Measurements from ENCODE around the gene DYNLT1.

The DYNLT1 gene

DNA sequence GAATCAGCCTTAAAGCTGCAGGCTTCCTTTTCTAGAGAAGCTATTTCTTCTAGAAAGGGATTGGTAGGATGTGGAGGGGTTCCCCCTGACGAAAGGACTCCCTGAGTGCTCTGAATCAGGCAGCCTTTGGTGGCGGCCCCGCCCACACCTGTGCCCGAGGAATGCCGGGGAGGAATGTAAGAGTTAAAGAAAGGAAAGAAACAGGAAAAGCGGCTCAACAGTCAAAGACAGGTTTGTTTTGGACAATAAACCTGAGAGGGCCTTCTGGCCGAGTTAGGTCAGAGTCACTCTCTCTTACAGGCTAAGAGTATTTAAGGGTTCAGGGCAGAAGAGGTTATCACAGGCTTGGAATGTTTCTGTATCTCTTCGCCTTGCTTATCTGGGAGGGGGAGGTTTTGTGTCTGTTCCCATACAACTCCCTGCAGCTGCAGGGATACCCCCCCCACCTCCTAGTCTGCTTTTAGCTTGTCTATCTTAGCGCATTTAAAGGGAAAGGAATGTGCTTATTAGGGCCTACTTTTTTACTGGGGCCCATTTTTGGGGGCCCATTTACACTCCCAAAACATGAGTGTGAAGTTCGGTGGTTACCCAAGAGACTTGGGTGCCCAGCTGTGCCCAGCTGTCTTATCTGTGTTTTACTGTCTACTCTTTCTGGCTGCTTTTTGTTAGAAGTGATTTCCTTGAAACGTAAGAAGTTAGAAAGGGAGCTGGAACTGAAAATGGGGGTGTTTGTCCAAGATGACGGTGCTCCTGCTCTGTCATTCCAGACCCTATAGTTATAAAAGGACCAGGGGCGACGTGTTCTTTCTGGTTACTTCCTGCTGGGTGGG, 32.8 kb downstream of the DYNLT1 start:
- Histone ChIP-seq H3K27ac (ENCODE audit: insufficient read depth in 1 of 2, low read depth in 1 of 2, low read length in 2 of 2, poor library complexity in 1 of 2, severe bottlenecking in 2 of 2) (no peak overlapping the region), H3K9me3 (ENCODE audit: control extremely low read depth in 1 of 5, control insufficient read depth in 4 of 5, insufficient read depth in 2 of 5, low read depth in 1 of 5, low read length in 4 of 5) (no peaks in the 10 kb centered on the region), H3K36me3 (ENCODE audit: control insufficient read depth in 4 of 4, insufficient read depth in 4 of 4, low read length in 3 of 4) (peaks cover 14 to 63% (median 47%) of the 10 kb centered on the region in 4 experiments), H3K4me3 (ENCODE audit: control insufficient read depth in 1 of 7, extremely low read depth in 1 of 7, insufficient read depth in 4 of 7, low read depth in 2 of 7, low read length in 6 of 7) (no peak overlapping the region), H3K27me3 (replicated peaks in 2 of 5; ENCODE audit: control insufficient read depth in 4 of 5, insufficient read depth in 5 of 5, low read length in 4 of 5) (no peaks in the 10 kb centered on the region), H3K4me1 (ENCODE audit: control extremely low read depth in 1 of 4, control insufficient read depth in 4 of 4, insufficient read depth in 4 of 4, low read length in 3 of 4) (peaks cover 0 to 1% (median 0%) of the 10 kb centered on the region in 4 experiments)
- WGBS (ENCODE audit: insufficient coverage): 95% methylated on average over 12 of the region's 14 CpGs
- ChIA-PET CTCF (interaction anchor here (0.6 kb wide), 1 partner anchor 42 kb away, joined by 3 read pairs; no protein-coding TSS in a partner anchor), POLR2A (no interaction called here)
- no peak for DNase-seq

DNA sequence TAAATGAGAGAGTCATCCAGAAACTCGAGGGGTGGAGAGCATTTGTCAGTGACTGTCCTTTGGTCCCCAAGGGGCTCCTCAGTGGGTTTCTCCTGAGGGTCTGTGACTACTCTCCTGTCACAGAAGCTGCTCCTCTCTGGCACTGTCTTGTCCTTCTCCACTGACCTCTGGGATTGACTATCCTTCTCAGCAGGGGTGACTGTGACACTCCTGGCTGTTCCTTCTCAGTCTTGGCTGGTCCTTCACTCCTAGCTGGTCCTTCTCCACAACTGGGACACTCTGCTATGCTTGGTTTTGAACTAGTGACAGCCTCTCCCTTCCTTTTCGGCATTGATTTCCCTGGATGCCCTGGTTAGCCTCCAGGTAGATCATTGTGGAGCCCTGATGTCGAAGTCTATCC, 33.5 kb downstream of the DYNLT1 start:
- H3K9me3 ChIP-seq (ENCODE audit: control extremely low read depth in 1 of 5, control insufficient read depth in 4 of 5, insufficient read depth in 2 of 5, low read depth in 1 of 5, low read length in 4 of 5): no peaks in the 10 kb centered on the region
- peaks cover 0 to 1% (median 0%) of the 10 kb centered on the region in 4 experiments for H3K4me1 ChIP-seq (ENCODE audit: control extremely low read depth in 1 of 4, control insufficient read depth in 4 of 4, insufficient read depth in 4 of 4, low read length in 3 of 4)
- ChIA-PET POLR2A (no interaction called here), CTCF (interaction anchor here (0.6 to 1.1 kb wide), 3 partner anchors 41 to 383 kb away, joined by 3 to 6 read pairs (median 3); no protein-coding TSS in a partner anchor)
- no peaks in the 10 kb centered on the region for H3K27me3 ChIP-seq (replicated peaks in 2 of 5; ENCODE audit: control insufficient read depth in 4 of 5, insufficient read depth in 5 of 5, low read length in 4 of 5)
- H3K27ac ChIP-seq (ENCODE audit: insufficient read depth in 1 of 2, low read depth in 1 of 2, low read length in 2 of 2, poor library complexity in 1 of 2, severe bottlenecking in 2 of 2): no peak overlapping the region
- DNase-seq: no peak
- peaks cover 15 to 70% (median 50%) of the 10 kb centered on the region in 4 experiments for H3K36me3 ChIP-seq (ENCODE audit: control insufficient read depth in 4 of 4, insufficient read depth in 4 of 4, low read length in 3 of 4)
- WGBS (ENCODE audit: insufficient coverage): 100% methylated on average over 3 of the region's 3 CpGs
- no peak overlapping the region for H3K4me3 ChIP-seq (ENCODE audit: control insufficient read depth in 1 of 7, extremely low read depth in 1 of 7, insufficient read depth in 4 of 7, low read depth in 2 of 7, low read length in 6 of 7)

DNA sequence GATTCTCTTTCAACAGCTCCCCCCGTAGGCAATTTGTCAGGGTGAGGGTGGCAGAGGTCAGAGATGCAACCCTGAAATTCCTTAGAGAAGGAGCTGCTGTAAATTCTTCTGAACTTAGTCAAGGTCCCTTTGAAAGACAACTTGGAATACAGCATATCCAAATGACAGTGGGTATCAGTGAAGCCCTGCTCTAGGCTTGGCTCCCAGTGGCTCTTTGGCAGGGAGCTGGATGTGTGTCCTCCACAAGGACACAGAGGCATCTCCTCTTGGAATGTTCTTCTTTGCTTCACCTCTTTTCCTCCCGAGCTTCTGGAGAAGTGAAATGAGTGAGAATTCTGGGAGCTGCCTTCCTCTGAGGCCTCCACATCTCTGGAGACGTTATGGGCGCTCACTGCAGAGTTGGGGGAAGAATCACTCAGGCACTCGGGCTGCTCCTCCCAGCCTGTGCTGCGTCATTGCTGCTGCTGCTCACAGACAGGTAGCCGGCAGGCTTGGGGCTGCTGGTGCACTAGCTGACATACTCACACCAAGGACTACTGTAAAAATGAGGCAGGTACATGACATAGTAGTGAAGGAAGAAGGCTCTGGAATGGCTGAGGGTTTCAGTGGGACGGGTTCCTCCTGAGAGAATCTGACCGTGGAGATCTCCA, 34.1 kb downstream of the DYNLT1 start:
- no peak overlapping the region for H3K4me3 ChIP-seq (ENCODE audit: control insufficient read depth in 1 of 7, extremely low read depth in 1 of 7, insufficient read depth in 4 of 7, low read depth in 2 of 7, low read length in 6 of 7)
- WGBS (ENCODE audit: insufficient coverage): 100% methylated on average over 3 of the region's 9 CpGs
- no peak for DNase-seq
- ChIA-PET CTCF (interaction anchor here (1.0 to 1.1 kb wide), 2 partner anchors 81 to 382 kb away, joined by 3 to 6 read pairs; no protein-coding TSS in a partner anchor), POLR2A (no interaction called here)
- H3K9me3 ChIP-seq (ENCODE audit: control extremely low read depth in 1 of 5, control insufficient read depth in 4 of 5, insufficient read depth in 2 of 5, low read depth in 1 of 5, low read length in 4 of 5): no peaks in the 10 kb centered on the region
- H3K4me1 ChIP-seq (ENCODE audit: control extremely low read depth in 1 of 4, control insufficient read depth in 4 of 4, insufficient read depth in 4 of 4, low read length in 3 of 4): peaks cover 0 to 1% (median 0%) of the 10 kb centered on the region in 4 experiments
- no peaks in the 10 kb centered on the region for H3K27me3 ChIP-seq (replicated peaks in 2 of 5; ENCODE audit: control insufficient read depth in 4 of 5, insufficient read depth in 5 of 5, low read length in 4 of 5)
- H3K27ac ChIP-seq (ENCODE audit: insufficient read depth in 1 of 2, low read depth in 1 of 2, low read length in 2 of 2, poor library complexity in 1 of 2, severe bottlenecking in 2 of 2): no peak overlapping the region
- peaks cover 15 to 76% (median 55%) of the 10 kb centered on the region in 4 experiments for H3K36me3 ChIP-seq (ENCODE audit: control insufficient read depth in 4 of 4, insufficient read depth in 4 of 4, low read length in 3 of 4)

GRCh38 chr6:158609455-158610155, 34.9 kb downstream of the DYNLT1 start:
- POLR2A ChIA-PET: no interaction called here
- Histone ChIP-seq H3K36me3 (ENCODE audit: control insufficient read depth in 4 of 4, insufficient read depth in 4 of 4, low read length in 3 of 4) (peaks cover 15 to 79% (median 56%) of the 10 kb centered on the region in 4 experiments), H3K9me3 (ENCODE audit: control extremely low read depth in 1 of 5, control insufficient read depth in 4 of 5, insufficient read depth in 2 of 5, low read depth in 1 of 5, low read length in 4 of 5) (no peaks in the 10 kb centered on the region), H3K27me3 (replicated peaks in 2 of 5; ENCODE audit: control insufficient read depth in 4 of 5, insufficient read depth in 5 of 5, low read length in 4 of 5) (no peaks in the 10 kb centered on the region), H3K4me3 (ENCODE audit: control insufficient read depth in 1 of 7, extremely low read depth in 1 of 7, insufficient read depth in 4 of 7, low read depth in 2 of 7, low read length in 6 of 7) (no peak overlapping the region), H3K27ac (ENCODE audit: insufficient read depth in 1 of 2, low read depth in 1 of 2, low read length in 2 of 2, poor library complexity in 1 of 2, severe bottlenecking in 2 of 2) (no peak overlapping the region), H3K4me1 (ENCODE audit: control extremely low read depth in 1 of 4, control insufficient read depth in 4 of 4, insufficient read depth in 4 of 4, low read length in 3 of 4) (no peaks in the 10 kb centered on the region)
- no peak for DNase-seq
- CTCF ChIA-PET: interaction anchor here (0.9 to 1.1 kb wide), 3 partner anchors 36 to 381 kb away, joined by 3 to 6 read pairs (median 3); no protein-coding TSS in a partner anchor
- 98% methylated on average over 12 of the region's 13 CpGs for WGBS (ENCODE audit: insufficient coverage)

DNA sequence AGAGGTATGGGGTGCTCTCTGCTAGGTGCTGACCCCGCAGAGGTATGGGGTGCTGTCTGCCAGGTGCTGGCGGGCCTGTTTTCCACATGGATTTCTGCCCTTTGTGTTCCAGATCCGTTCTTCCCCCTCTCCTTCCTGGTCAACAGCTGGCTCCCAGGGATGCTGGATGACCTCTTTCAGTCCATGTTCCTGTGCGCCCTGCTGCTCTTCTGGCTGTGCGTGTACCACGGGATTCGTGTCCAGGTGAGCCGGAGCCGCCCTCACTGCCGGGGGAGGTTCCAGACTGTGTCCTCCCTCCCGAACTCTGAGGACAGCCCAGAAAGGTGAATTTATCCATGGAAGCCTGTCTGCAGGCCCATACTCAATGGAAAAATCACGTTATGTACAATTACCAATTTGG, 36.3 kb downstream of the DYNLT1 start:
- POLR2A ChIA-PET: no interaction called here
- Histone ChIP-seq H3K27ac (ENCODE audit: insufficient read depth in 1 of 2, low read depth in 1 of 2, low read length in 2 of 2, poor library complexity in 1 of 2, severe bottlenecking in 2 of 2) (no peak overlapping the region), H3K9me3 (ENCODE audit: control extremely low read depth in 1 of 5, control insufficient read depth in 4 of 5, insufficient read depth in 2 of 5, low read depth in 1 of 5, low read length in 4 of 5) (no peaks in the 10 kb centered on the region), H3K36me3 (ENCODE audit: control insufficient read depth in 4 of 4, insufficient read depth in 4 of 4, low read length in 3 of 4) (peaks cover 13 to 85% (median 61%) of the 10 kb centered on the region in 4 experiments), H3K27me3 (replicated peaks in 2 of 5; ENCODE audit: control insufficient read depth in 4 of 5, insufficient read depth in 5 of 5, low read length in 4 of 5) (no peaks in the 10 kb centered on the region), H3K4me3 (ENCODE audit: control insufficient read depth in 1 of 7, extremely low read depth in 1 of 7, insufficient read depth in 4 of 7, low read depth in 2 of 7, low read length in 6 of 7) (no peak overlapping the region), H3K4me1 (ENCODE audit: control extremely low read depth in 1 of 4, control insufficient read depth in 4 of 4, insufficient read depth in 4 of 4, low read length in 3 of 4) (no peaks in the 10 kb centered on the region)
- WGBS (ENCODE audit: insufficient coverage): 97% methylated on average over 9 of the region's 12 CpGs
- no peak for DNase-seq
- CTCF ChIA-PET: interaction anchor here (1.1 kb wide), 2 partner anchors 62 to 389 kb away, joined by 3 to 5 read pairs; no protein-coding TSS in a partner anchor

- H3K27me3 ChIP-seq (replicated peaks in 2 of 5; ENCODE audit: control insufficient read depth in 4 of 5, insufficient read depth in 5 of 5, low read length in 4 of 5): no peaks in the 10 kb centered on the region
- peak overlapping the region in 1 of 7 experiments; percentile 2 for H3K4me3 ChIP-seq (ENCODE audit: control insufficient read depth in 1 of 7, extremely low read depth in 1 of 7, insufficient read depth in 4 of 7, low read depth in 2 of 7, low read length in 6 of 7)
- POLR2A ChIA-PET: no interaction called here
- no peak overlapping the region for H3K27ac ChIP-seq (ENCODE audit: insufficient read depth in 1 of 2, low read depth in 1 of 2, low read length in 2 of 2, poor library complexity in 1 of 2, severe bottlenecking in 2 of 2)
- WGBS (ENCODE audit: insufficient coverage): over 99% methylated on average over 13 of the region's 14 CpGs
- no peaks in the 10 kb centered on the region for H3K9me3 ChIP-seq (ENCODE audit: control extremely low read depth in 1 of 5, control insufficient read depth in 4 of 5, insufficient read depth in 2 of 5, low read depth in 1 of 5, low read length in 4 of 5)
- no peak for DNase-seq
- H3K36me3 ChIP-seq (ENCODE audit: control insufficient read depth in 4 of 4, insufficient read depth in 4 of 4, low read length in 3 of 4): peaks cover 13 to 85% (median 61%) of the 10 kb centered on the region in 4 experiments
- CTCF ChIA-PET: interaction anchor here (0.7 to 1.1 kb wide), 4 partner anchors 14 to 393 kb away, joined by 3 to 5 read pairs (median 4); no protein-coding TSS in a partner anchor
- no peaks in the 10 kb centered on the region for H3K4me1 ChIP-seq (ENCODE audit: control extremely low read depth in 1 of 4, control insufficient read depth in 4 of 4, insufficient read depth in 4 of 4, low read length in 3 of 4)
Measured at GRCh38 chr6:158607411-158608170, 37.0 kb downstream of the DYNLT1 start.

Data from common myeloid progenitor, CD34-positive (primary cell).